Kidney (tissue), 14 donors: ENCODE data around the gene PEPD. TPM values are rescaled to one million over a fixed set of nuclear protein-coding genes. Genes with fewer than 3 reads are reported as not detected.
A peak's percentile ranks its signal among the peaks of the same experiment; 100 is the strongest.

Experiments
- DNase-seq, 5 donors: peaks; one replicate each; pipeline ENCODE4 v3.0.0-alpha.2; 2013 to 2020
- FAIRE-seq: peaks from 2 replicates; lab custom pipeline; 2012; peaks lifted over from hg19 to GRCh38; lab: Jason Lieb, UNC
- H3K27ac ChIP-seq, 2 donors: one replicate each; pipeline ENCODE4 v1.7.0; 2013; ENCODE audit warnings: low read depth in 2 of 2, low read length in 2 of 2, inconsistent platforms in 1 of 2
- H3K27me3 ChIP-seq: one replicate; pipeline ENCODE4 v1.7.1; 2013; ENCODE audit warnings: low read length, inconsistent platforms; ENCODE audit not compliant: control insufficient read depth, insufficient read depth
- H3K36me3 ChIP-seq, 3 donors: one replicate each; pipeline versions ENCODE4 v1.7.0 to v1.7.1; 2013; ENCODE audit warnings: low read length in 3 of 3, control low read depth in 1 of 3, inconsistent platforms in 1 of 3; ENCODE audit not compliant: insufficient read depth in 3 of 3, control insufficient read depth in 2 of 3
- H3K4me1 ChIP-seq, 3 donors: one replicate each; pipeline versions ENCODE4 v1.7.0 to v1.7.1; 2013; ENCODE audit warnings: low read length in 3 of 3, inconsistent platforms in 1 of 3, low read depth in 1 of 3; ENCODE audit not compliant: control insufficient read depth in 2 of 3, insufficient read depth in 2 of 3
- H3K4me3 ChIP-seq, 3 donors: one replicate each; pipeline versions ENCODE4 v1.7.0 to v1.8.1; 2013; ENCODE audit warnings: low read length in 3 of 3, control low read depth in 1 of 3, inconsistent platforms in 1 of 3
- H3K9ac ChIP-seq, 3 donors: one replicate each; pipeline versions ENCODE4 v1.7.0 to v1.7.1; 2013; ENCODE audit warnings: low read length in 3 of 3, control low read depth in 1 of 3, inconsistent platforms in 1 of 3
- H3K9me3 ChIP-seq, 3 donors: one replicate each; pipeline versions ENCODE4 v1.7.0 to v1.7.1; 2013; ENCODE audit warnings: low read length in 3 of 3, control low read depth in 1 of 3, inconsistent platforms in 1 of 3; ENCODE audit not compliant: control insufficient read depth in 2 of 3, insufficient read depth in 1 of 3
- CTCF ChIP-seq: IDR thresholded peaks from 3 replicates; pipeline ENCODE4 v1.5.1; 2012; ENCODE audit warnings: mild to moderate bottlenecking, moderate library complexity, borderline replicate concordance; ENCODE audit not compliant: insufficient read depth; ENCODE audit errors: extremely low read depth
- intact Hi-C: fragments of 100-400 bp; cut with DNase I; formaldehyde crosslinking; loops from one replicate; pipeline ENCODE4 v1.11.1; 2022
- polyA plus RNA-seq: library from polyadenylated mRNA; stranded (reverse); fragments of 350-450 nt; fragmentation: Illumina TruSeq; extraction: RNeasy Lipid Tissue Mini Kit (QIAGEN cat#74804); gene quantifications from one replicate; pipeline ENCODE4 v1.2.3, GENCODE V29; 2014; ENCODE audit warnings: low read depth, low replicate concordance; ENCODE audit not compliant: insufficient read depth
- total RNA-seq: library from RNA; stranded (reverse); fragmentation: NEBNext Ultra II Directional; extraction: Animal tissue kit (Norgen Biotek cat#: 25700); gene quantifications from one replicate; pipeline ENCODE4 v1.2.1, GENCODE V29; 2021
- donor health status: control.
- donor health status: control.
- donor health status: control.
- donor health status: control.
- donor health status: control.
- donor health status: DM: yes; HTN: yes; CAD: no.
- donor health status: Normal renal cell carcinoma (clear cell type).

The PEPD gene
- total and polyA plus RNA-seq, 2 donors from 2014 or later = 71.4 to 402 TPM

GRCh38 chr19:33390101-33390907 lies 131.3 kb downstream of the PEPD start:
- FAIRE-seq (no peak), DNase-seq (peak in 2 of 5 donors; percentile 35 to 72)
- H3K27me3 ChIP-seq = no peaks in the 10 kb centered on the region
- intact Hi-C loops = no loop called here
- H3K36me3 ChIP-seq = no peaks in the 10 kb centered on the region
- no peaks in the 10 kb centered on the region for H3K9me3 ChIP-seq
- TF ChIP-seq CTCF = no peak
- H3K9ac ChIP-seq = no peak overlapping the region
- H3K4me1 ChIP-seq = peaks cover 0 to 48% (median 19%) of the 10 kb centered on the region in 3 donors
- peak overlapping the region; percentile 37 to 74 for H3K27ac ChIP-seq
- H3K4me3 ChIP-seq = no peak overlapping the region

DNA sequence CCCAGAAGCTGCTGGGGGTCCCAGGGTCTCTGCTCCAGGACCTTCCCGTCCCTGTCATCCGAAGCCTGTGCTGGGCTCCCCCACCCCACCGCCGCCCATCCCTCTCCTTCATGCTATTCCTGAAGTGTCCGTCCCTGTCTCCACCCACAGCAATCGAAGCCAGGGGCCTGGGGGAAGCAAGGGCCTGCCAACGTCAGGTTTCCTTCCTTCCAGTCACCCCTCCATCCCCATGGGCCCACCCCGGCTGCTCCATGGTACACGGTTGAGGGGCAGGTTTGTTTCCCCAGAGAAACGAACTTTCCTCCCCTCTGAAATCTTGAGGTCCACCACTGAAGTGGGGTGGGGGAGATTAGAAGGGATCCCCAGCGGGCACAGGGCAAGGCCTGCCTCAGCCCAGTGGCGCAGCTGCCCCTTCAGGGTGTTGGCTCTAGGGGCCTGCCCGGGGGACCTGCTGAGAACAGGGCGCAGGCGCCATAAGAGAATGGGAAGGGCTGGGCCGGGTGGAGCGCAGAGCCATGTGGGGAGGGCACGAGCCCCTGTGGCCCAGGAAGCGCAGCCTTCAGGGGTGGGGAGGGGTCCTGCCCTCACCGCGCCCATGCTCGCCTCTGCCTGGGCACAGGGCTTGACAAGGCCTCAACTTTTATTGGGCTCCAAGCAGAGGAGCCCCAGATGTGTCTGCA lies 132.0 kb downstream of the PEPD start:
- TF ChIP-seq CTCF = no peak
- H3K27ac ChIP-seq = peak overlapping the region; percentile 37 to 74
- intact Hi-C loops = no loop called here
- DNase-seq (peak in 2 of 5 donors; percentile 43 to 77), FAIRE-seq (no peak)
- no peaks in the 10 kb centered on the region for H3K9me3 ChIP-seq
- H3K36me3 ChIP-seq = no peaks in the 10 kb centered on the region
- no peak overlapping the region for H3K4me3 ChIP-seq
- peaks cover 0 to 43% (median 18%) of the 10 kb centered on the region in 3 donors for H3K4me1 ChIP-seq
- no peaks in the 10 kb centered on the region for H3K27me3 ChIP-seq
- H3K9ac ChIP-seq = no peak overlapping the region

DNA sequence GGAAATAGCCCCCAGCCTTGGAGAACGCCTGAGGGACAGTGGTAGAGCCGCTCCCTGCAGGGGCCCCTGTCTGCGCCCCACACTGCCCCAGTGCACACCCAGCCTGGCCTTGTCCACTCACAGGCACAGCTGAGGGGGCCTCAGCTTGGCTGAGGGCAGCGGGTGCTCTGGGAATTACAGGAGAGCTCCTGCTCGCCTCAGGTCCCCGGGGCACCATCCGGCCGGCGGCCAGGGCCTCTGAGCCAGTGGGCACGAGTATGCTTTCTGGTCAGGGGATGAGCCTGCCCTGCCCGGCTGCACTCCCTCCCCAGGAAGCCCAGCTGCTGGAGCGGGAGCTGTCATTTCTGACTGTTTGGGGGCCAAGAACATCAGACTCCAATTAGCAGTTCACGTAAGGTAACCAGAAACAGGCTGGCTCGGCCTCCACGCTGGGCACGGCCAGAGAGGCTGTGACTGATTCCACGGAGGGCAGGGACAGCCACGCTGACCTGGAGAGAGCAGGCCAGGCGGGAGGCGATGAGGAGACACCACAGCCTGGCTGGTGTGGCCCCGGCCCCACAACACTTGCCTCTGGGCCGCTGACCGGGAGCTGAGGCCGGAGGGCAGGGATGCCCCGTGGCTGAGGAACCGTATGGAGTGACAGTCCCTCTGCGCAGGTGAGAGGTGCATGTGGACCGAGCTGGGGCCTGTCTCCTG lies 132.7 kb downstream of the PEPD start:
- intact Hi-C loops = no loop called here
- H3K4me3 ChIP-seq = no peak overlapping the region
- H3K36me3 ChIP-seq = no peaks in the 10 kb centered on the region
- H3K27me3 ChIP-seq = no peaks in the 10 kb centered on the region
- peaks cover 0 to 41% (median 18%) of the 10 kb centered on the region in 3 donors for H3K4me1 ChIP-seq
- H3K9me3 ChIP-seq = no peaks in the 10 kb centered on the region
- H3K9ac ChIP-seq = no peak overlapping the region
- H3K27ac ChIP-seq = peak overlapping the region; percentile 26 to 74
- DNase-seq (peak in 1 of 5 donors; percentile 65), FAIRE-seq (no peak)
- no peak for TF ChIP-seq CTCF
